SK-N-SH (cell line): ENCODE results near the gene OR2T8.

ENCODE experiments used
- CTCF ChIP-seq: fragments of 200-600 bp; sonication (generic); IDR thresholded peaks from 2 replicates; pipeline ENCODE4 v1.6.1; 2017; ENCODE audit warnings: antibody characterized with exemption, mild to moderate bottlenecking, moderate library complexity
- GABPA ChIP-seq: IDR thresholded peaks from 2 replicates; pipeline ENCODE4 v1.4.0; 2012; ENCODE audit warnings: low read depth, mild to moderate bottlenecking
- MAX ChIP-seq: IDR thresholded peaks from 2 replicates; pipeline ENCODE4 v1.4.0; 2012; ENCODE audit warnings: low read depth
- NRF1 ChIP-seq: IDR thresholded peaks from 2 replicates; pipeline ENCODE4 v1.6.1; 2012; ENCODE audit warnings: low read depth, mild to moderate bottlenecking, low read length
- RAD21 ChIP-seq: IDR thresholded peaks from 2 replicates; pipeline ENCODE4 v1.6.1; 2012; ENCODE audit warnings: mild to moderate bottlenecking, low read length
- RXRA ChIP-seq: IDR thresholded peaks from 2 replicates; pipeline ENCODE4 v1.4.0; 2012; ENCODE audit warnings: low read depth, mild to moderate bottlenecking, borderline replicate concordance
- SMC3 ChIP-seq: IDR thresholded peaks from 2 replicates; pipeline ENCODE4 v1.6.1; 2012; ENCODE audit warnings: low read depth, low read length, improper control_type of control experiment
- TAF1 ChIP-seq: IDR thresholded peaks from 2 replicates; pipeline ENCODE4 v1.6.1; 2012; ENCODE audit warnings: low read depth, mild to moderate bottlenecking, low read length, moderate library complexity, borderline replicate concordance
- USF1 ChIP-seq: IDR thresholded peaks from 2 replicates; pipeline ENCODE4 v1.4.0; 2012; ENCODE audit warnings: low read depth, borderline replicate concordance
- YY1 ChIP-seq: IDR thresholded peaks from 2 replicates; pipeline ENCODE4 v1.4.0; 2012; ENCODE audit warnings: low read depth, mild to moderate bottlenecking

DNA sequence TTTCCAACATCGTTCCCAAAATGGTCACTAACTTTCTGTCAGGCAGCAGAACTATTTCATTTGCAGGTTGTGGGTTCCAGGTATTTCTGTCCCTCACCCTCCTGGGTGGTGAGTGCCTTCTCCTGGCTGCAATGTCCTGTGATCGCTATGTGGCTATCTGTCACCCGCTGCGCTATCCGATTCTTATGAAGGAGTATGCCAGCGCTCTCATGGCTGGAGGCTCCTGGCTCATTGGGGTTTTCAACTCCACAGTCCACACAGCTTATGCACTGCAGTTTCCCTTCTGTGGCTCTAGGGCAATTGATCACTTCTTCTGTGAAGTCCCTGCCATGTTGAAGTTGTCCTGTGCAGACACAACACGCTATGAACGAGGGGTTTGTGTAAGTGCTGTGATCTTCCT lies 13.9 kb downstream of the OR2T8 start:
- TF ChIP-seq CTCF (no peak), NRF1 (no peak), GABPA (no peak), YY1 (no peak), RXRA (no peak), MAX (no peak), SMC3 (no peak), TAF1 (no peak), RAD21 (no peak), USF1 (no peak)
